Activated CD8-positive, alpha-beta memory T cell treated with anti-CD3 and anti-CD28 coated beads, Interleukin-2, amount 50 U/mL, for 48 hours (primary cell): ENCODE data around the gene EIF1AY.
"Not testable (repeated sequence)": the region's sequence is repeated elsewhere in the genome, so short reads cannot be mapped to it uniquely, and the experiment has no call there.

Experiments
- DNase-seq: peaks from one replicate; pipeline ENCODE4 v3.0.0-alpha.2; 2020

The EIF1AY gene, protein sequence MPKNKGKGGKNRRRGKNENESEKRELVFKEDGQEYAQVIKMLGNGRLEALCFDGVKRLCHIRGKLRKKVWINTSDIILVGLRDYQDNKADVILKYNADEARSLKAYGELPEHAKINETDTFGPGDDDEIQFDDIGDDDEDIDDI

DNA sequence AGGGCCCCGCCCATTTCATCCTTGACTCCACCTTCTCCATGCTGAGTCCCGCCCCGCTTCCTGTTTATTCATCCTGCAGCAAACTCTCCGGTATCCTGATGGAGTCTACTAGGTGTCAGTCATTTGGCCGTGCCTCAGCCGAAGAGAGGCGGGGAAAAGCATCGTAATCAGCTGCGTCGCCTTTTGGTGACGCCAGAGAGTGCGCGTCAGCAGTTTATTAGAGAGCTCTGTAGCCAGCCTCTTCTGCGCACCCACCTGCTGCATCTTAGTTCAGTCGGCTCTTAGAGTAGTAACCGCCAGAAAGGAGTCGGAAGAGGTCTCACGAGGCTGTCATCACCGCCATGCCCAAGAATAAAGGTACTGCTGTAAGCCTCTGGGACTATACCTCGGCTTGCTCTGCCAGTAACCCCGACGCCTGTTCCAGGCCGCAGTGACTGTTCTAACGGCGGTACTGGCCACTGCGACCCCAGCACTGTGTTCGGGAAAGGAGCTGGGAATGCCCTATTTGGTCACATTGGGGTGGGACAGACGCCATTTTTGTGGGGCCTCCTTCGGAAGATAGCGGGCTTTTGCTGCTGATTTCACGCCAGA, at the start of gene EIF1AY:
TSS of gene EIF1AY (plus strand) at position 246 of the 591 bp plus-strand sequence. CDS start at position 342, 96 bp downstream.
- peak; percentile 88 for DNase-seq

DNA sequence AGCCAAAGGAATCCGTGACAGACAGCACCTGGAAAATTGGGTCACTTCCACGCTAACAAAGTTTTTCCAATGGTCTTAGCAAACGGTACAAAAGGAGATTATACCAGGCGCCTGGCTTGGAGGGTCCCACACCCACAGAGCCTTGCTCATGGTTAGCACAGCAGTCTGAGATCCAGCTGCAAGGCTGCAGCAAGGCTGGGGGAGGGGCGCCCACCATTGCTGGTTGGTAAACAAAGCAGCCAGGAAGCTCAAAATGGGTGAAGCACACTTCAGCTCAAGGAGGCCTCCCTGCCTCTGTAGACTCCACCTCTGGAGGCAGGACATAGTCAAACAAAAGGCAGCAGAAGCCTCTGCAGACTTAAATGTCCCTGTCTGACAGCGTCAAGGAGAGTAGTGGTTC, 47.1 kb upstream of the EIF1AY start:
- no peak for DNase-seq

DNA sequence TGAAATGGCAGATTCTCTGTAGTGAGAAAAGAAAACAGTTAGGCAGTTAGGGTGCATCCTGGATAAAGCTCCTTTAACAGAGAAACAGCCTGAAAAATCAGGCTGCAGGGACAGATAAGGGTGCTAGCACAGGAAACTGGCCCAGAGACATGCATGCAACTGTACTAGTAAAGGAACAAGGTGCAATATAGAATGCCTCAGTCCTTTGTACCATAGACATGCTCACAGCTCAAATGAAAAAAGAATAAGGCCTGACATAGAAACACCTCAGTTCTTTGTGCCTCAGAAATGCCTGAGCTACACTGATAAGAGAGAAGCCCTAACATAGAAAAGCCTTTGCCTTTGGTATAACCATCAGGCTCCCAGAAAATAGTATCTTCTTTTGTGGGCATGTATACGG, 37.4 kb upstream of the EIF1AY start:
- DNase-seq: no peak

DNA sequence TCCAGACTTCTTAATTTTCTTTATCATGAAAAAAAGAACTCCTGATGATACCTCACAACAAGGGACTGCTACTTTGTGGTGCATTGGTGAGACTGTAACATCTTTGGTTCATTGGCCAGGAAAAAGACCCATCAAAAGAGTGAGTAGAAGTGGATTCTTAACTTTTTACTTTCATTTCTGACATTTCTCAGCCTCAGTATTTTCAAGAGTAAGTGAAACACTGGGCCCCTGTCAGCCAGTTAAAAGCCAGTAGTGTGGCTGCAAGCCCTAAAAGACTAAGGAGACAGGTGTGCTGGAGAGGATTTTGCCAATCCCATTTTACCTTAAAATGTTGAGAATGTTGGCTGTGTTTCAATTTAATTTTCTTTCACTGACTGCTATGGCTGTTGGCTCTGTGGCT, 36.6 kb upstream of the EIF1AY start:
- DNase-seq: no peak

DNA sequence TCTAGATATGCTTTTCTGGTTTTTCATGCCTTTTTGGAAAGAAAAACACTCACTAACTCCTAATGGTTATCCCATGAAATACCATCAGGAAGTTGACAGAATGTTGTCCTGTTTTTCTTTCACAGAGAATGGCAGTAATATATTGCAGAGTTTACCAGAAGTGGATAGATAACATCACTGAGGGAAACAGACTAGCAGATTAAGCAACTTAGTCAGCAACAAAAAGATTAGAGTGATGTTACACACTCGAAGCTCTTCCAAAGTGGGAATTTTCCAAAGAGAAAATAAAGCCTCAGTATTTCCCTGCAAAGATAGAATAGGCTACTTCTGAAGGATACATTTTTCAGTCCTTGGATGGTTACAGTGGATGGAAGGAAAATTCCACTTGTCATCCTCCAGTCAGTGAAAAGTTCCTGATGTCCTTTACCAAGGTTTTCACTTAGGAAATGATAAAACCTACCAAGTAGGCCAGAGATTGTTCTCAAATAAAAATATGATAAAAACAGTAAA, 31.1 kb upstream of the EIF1AY start:
- no peak for DNase-seq

DNA sequence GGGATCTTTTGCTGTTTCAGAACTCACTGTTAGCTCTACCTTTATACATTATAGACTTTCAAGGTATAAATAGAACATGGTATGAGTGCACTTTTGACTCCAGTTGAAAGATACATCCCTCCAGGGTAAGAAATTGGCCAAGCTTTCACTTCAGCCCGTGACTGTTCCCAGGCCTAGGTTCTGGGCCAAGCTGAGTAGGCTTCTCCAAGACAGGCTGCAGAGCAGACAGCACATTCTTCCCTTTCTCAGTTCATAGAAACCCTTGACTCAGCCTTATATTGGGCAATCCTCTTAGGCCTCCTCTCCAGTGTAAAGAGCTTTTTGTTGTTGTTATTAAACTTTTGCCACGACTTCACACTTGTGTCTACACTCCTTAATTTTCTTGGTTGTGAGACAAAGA, 29.5 kb upstream of the EIF1AY start:
- no peak for DNase-seq

DNA sequence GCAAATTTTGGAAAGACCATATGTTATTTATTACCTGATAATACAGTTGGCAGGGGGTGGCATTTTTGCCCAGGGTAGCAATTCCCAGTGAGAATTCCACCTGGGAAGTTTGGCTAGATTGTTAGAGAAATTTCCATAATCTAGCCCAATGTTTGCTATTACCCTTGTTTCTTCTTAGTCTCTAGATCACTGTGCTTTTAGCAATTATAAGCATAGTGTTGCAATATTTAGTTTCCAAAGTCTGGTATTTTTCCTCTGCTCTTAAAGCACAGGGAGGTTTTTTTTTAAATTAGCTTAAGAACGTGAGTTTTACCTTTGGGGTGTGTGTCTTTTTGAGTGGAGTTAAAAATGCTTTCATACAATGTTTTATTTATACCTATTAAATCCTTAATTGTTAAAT, 26.3 kb upstream of the EIF1AY start:
- no peak for DNase-seq

DNA sequence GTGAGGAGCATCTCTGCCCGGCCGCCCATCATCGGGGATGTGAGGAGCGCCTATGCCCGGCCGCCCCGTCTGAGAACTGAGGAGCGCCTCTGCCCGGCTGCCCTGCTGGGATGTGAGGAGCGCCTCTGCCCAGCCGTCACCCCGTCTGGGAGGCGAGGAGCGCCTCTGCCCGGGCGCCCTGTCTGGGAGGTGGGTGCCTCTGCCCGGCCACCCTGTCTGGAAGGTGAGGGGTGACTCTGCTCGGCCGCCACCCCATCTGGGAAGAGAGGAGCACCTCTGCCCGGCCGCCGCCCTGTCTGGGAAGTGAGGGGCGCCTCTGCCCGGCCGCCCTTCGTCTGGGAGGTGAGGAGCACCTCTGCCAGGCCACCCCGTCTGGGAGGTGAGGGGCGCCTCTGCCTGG, 23.7 kb upstream of the EIF1AY start:
- no peak for DNase-seq

DNA sequence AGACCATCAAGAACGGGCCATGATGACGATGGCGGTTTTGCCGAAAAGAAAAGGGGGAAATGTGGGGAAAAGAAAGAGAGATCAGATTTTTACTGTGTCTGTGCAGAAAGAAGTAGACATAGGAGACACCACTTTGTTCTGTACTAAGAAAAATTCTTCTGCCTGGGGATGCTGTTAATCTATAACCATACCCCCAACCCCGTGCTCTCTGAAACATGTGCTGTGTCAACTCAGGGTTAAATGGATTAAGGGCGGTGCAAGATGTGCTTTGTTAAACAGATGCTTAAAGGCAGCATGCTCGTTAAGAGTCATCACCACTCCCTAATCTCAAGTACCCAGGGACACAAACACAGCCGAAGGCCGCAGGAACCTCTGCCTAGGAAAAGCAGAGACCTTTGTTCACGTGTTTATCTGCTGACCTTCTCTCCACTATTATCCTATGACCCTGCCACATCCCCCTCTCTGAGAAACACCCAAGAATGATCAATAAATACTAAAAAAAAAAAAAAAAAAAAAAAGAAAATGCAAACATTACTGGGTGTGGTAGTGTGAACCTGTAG, 22.7 kb upstream of the EIF1AY start:
- DNase-seq: not testable (repeated sequence)

DNA sequence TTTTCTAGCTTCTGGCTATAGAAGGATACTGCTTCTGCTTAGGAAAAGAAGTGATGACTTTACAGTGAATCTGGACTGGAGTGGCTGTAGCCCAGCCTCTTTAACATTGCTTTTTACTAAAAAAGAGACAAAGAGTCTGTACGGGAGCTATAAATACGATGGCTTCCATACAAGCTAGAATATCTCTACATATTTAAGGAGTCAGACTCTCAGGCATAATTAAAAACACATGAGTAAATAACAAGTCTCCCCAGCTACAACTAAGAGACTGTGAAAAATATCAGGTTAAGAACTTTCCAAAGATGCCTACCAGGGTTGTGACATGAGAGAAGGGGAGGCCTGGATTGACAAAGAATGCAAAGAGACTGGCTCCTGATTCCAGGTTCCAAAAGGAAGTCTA, 19.8 kb upstream of the EIF1AY start:
- DNase-seq: no peak

DNA sequence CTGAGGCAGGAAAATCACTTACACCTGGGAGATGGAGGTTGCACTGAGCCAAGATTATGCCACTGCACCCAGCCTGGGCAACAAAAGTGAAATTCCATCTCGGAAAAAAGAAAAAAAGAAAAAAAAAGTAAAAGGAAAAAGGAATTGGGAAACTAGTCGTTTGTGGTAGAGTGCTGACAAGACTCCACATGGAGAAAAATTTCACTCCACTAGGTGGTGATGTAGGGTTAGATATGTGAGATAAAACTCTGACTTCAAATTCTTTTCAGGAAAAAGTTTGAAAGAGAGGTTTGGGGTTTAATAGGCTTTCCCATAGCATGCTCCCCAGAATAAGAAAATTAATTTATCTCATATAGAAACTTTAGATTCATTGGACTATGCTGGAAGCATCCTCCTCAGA, 16.9 kb upstream of the EIF1AY start:
- DNase-seq: no peak

DNA sequence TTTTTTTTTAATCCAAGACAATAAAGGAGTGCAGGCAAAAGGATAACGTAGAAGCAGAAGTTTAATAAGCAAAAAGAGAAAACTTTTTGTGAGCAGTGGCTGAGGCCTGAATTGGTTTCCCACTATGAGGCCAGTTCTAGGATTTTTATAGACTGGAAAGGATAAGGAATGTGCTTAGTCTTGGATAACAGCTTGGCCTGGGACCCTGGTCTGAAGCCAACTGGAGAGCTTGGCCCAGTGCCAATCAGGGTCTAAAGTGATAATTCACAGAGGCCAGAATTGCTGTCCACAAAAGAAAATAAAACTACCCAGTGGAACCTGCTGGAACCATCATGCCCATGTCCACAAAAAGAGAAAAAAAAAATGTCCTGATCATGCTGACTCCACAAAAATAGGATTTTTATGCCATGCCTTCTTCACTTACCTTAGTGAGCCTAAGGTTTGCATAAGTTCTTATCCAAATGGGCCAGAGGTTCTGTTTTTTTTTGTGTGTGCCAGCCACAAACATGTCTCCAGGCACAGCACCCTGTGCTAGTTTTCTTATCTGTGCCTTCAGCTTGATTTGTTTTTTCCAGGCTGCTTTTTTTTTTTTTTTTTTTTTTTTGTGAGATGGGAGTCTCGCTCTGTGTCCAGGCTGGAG, 15.6 kb upstream of the EIF1AY start:
- DNase-seq: no peak

DNA sequence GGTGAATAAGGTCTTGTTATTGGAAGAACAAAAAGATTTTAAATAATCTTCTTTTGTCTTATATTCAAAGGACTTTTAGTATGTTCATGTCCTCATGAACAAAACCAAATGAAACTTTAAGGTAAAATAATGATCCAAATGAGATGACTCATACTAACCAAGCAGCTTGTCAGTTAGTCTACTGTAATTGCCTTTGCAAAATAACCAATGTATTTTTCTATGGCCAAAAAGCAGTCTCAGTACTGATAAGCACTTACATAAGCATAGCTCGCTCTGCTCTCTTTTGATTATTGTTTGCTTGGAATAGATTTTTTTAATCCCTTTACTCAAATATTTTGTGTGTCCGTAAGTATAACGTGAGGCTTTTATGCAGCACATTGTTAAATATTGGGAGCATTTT, 4.3 kb upstream of the EIF1AY start:
- no peak for DNase-seq

DNA sequence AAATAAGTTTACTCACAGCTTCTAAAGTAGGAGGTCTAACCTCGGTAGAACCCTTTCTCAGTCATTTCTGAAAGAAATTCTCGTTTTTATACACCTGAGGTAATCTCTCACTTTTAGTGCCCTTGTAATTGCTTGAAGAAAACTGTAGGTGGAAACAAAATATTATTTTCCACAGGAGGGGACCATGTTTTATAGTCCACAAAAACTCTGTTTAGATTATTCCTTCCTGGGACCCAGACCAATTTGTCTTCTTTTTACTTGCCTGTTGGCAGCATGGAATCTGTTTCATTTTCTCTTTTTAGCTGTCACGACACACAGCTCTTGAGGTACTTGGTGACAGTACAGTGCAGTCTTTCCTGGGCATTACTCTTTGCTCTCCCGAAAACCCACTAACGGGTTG, 930 bp downstream of the EIF1AY start:
- DNase-seq: no peak

DNA sequence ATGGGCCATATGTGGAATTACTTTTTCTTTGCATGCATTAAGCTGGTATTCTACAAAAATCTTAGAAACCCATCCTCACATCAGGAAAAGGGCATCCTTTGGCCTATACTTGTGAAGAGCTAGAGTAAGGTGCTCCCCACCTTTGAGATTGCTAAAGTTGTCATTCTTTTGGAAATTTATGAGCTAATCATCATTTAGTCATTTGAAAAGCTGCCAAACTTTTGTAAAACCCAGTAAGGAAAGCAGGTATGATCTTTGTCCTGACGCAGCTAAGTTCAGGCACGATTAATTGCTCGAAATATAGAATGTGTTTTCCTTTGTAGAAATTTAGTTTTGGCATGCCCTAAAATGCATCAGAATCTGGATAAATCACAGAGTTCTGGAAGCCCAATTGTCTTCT, 2.6 kb downstream of the EIF1AY start:
- DNase-seq: no peak

DNA sequence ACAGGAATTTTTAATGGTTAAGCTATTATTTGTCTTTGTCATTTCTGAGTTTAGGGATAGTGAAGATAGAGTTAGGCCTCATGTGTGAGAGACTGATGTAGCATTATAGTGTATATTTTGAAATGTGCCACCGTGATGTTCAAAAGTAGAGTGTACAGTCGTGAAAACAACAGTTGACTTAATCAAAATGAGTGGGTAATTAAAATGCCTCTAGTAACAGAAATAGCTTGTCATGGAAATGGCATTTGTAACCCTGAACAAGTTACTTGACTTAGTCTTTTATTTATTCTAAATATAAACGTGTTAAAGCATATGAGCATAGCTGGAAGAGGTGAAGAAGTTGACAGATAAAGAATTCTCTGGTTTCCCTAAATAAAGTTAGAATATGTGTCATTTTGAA, 6.1 kb downstream of the EIF1AY start:
- no peak for DNase-seq

DNA sequence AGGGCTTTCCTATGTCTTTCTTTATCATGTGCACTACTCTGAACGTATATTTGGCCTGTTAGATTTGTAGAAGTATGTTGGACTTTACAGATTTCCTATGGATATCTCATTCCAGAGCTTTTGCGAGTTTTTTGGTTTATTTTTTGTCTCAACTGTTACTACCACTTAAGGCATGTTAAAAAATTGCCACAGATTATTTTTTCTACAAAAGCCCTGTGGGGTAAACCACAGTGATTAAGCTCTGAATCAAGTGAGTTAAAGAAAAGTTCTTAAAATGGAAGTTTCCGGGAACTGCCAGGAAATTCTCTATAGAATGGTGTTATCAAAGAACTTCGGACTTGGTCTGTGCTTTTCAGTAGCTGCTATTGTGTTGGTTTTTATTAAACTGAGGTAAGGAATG, 10.6 kb downstream of the EIF1AY start:
- no peak for DNase-seq
